Measurements from ENCODE around the gene TERF2IP.

Gene TERF2IP

GRCh38 chr16:75606507-75606906 lies 41.1 kb upstream of the TERF2IP start (continued):
- no peak for TF ChIP-seq POU6F1 (CRISPR knock-in tag; IDR thresholded peaks at IDR 0.05; ENCODE audit: borderline replicate concordance, low read depth)
- TF ChIP-seq GLIS3 (CRISPR knock-in tag; IDR thresholded peaks at IDR 0.05), result no peak
- no peak for TF ChIP-seq ESRRG (CRISPR knock-in tag; IDR thresholded peaks at IDR 0.05)
- TF ChIP-seq TCF4 (CRISPR knock-in tag; IDR thresholded peaks at IDR 0.05; ENCODE audit: borderline replicate concordance), result no peak
- TF ChIP-seq ZFP3 (CRISPR knock-in tag; IDR thresholded peaks at IDR 0.05), result no peak
- no peak for TF ChIP-seq ZFP30 (CRISPR knock-in tag; IDR thresholded peaks at IDR 0.05)
- TF ChIP-seq OSR1 (CRISPR knock-in tag; IDR thresholded peaks at IDR 0.05), result no peak
- TF ChIP-seq ARNTL (CRISPR knock-in tag; IDR thresholded peaks at IDR 0.05; ENCODE audit: borderline replicate concordance, low read depth), result no peak
- no peak for TF ChIP-seq ZNF565 (CRISPR knock-in tag; conservative IDR thresholded peaks at IDR 0.05; ENCODE audit: low read depth)
- no peak for TF ChIP-seq ZNF70 (CRISPR knock-in tag; IDR thresholded peaks at IDR 0.05)
- no peak for TF ChIP-seq CREB5 (CRISPR knock-in tag; IDR thresholded peaks at IDR 0.05; ENCODE audit: low read depth)

GRCh38 chr16:75614066-75614897 lies 33.3 kb upstream of the TERF2IP start:
- TF ChIP-seq ISL1 (CRISPR knock-in tag; IDR thresholded peaks at IDR 0.05) (peak; percentile 82), PATZ1 (CRISPR knock-in tag; IDR thresholded peaks at IDR 0.05; ENCODE audit: borderline replicate concordance) (no peak), CSDC2 (CRISPR knock-in tag; IDR thresholded peaks at IDR 0.05) (no peak), SNAI2 (CRISPR knock-in tag; IDR thresholded peaks at IDR 0.05) (no peak)
- peak; percentile 98 for ATAC-seq

GRCh38 chr16:75615619-75616018 lies 32.0 kb upstream of the TERF2IP start:
- ATAC-seq, result no peak
- TF ChIP-seq SNAI2 (CRISPR knock-in tag; IDR thresholded peaks at IDR 0.05), result no peak

GRCh38 chr16:75616521-75617010 lies 31.0 kb upstream of the TERF2IP start:
- no peak for ATAC-seq
- TF ChIP-seq CREB5 (CRISPR knock-in tag; IDR thresholded peaks at IDR 0.05; ENCODE audit: low read depth) (no peak), POU6F1 (CRISPR knock-in tag; IDR thresholded peaks at IDR 0.05; ENCODE audit: borderline replicate concordance, low read depth) (no peak), ZFP3 (CRISPR knock-in tag; IDR thresholded peaks at IDR 0.05) (no peak)

- ATAC-seq, result no peak
- no peak for TF ChIP-seq ISL1 (CRISPR knock-in tag; IDR thresholded peaks at IDR 0.05)
- TF ChIP-seq SNAI2 (CRISPR knock-in tag; IDR thresholded peaks at IDR 0.05), result no peak
- TF ChIP-seq PATZ1 (CRISPR knock-in tag; IDR thresholded peaks at IDR 0.05; ENCODE audit: borderline replicate concordance), result no peak
- no peak for TF ChIP-seq CSRNP3 (CRISPR knock-in tag; IDR thresholded peaks at IDR 0.05)
- no peak for TF ChIP-seq ZNF8 (CRISPR knock-in tag; IDR thresholded peaks at IDR 0.05)
- TF ChIP-seq POU6F1 (CRISPR knock-in tag; IDR thresholded peaks at IDR 0.05; ENCODE audit: borderline replicate concordance, low read depth), result no peak
These were observed 30.5 kb upstream of the TERF2IP start for GRCh38 chr16:75617121-75617520.
